BE2C (cell line): ENCODE data around the gene PITPNM1.
"Not testable (repeated sequence)": the region's sequence is repeated elsewhere in the genome, so short reads cannot be mapped to it uniquely, and the experiment has no call there.

Experiments
- DNase-seq: peaks from one replicate; pipeline ENCODE4 v3.0.0-alpha.2; 2020
- H3K27me3 ChIP-seq: fragments of 250-450 bp; sonication (Bioruptor Pico); 2 replicates; pipeline ENCODE4 v1.5.1; 2020; ENCODE audit warnings: mild to moderate bottlenecking
- H3K36me3 ChIP-seq: fragments of 250-450 bp; sonication (Bioruptor Pico); 2 replicates; pipeline ENCODE4 v1.5.1; 2020; ENCODE audit warnings: mild to moderate bottlenecking
- H3K4me1 ChIP-seq: fragments of 250-450 bp; sonication (Bioruptor Pico); 2 replicates; pipeline ENCODE4 v1.5.1; 2020
- H3K4me3 ChIP-seq: 2 replicates; pipeline ENCODE4 v1.5.1; 2011; ENCODE audit warnings: low read depth, low read length
- H3K9me3 ChIP-seq: fragments of 250-450 bp; sonication (Bioruptor Pico); 2 replicates; pipeline ENCODE4 v1.5.1; 2020
- TF ChIP-seq, protein P1 (sequence below): IDR thresholded peaks from 2 replicates; pipeline ENCODE4 v1.5.1; 2012; ENCODE audit warnings: mild to moderate bottlenecking, low read depth, low read length

Gene PITPNM1

DNA sequence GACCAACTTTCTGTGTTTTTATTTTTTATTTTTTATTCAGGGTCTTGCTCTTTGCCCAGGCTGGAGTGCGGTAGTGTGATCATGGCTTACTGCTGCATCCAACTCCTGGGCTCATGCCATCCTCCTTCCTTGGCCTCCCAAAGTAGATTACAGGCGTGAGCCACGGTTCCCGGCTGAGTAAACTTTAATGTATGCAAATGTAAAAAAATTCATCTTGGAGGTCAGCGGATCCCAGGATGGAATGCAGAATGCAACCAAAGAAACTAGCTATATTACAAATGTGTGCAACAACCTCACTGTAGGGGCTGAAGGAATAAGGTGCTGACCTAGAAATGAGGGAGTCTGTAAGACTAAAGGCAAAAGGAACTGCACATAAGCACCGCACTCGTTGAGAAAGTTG is 9.0 kb upstream of the PITPNM1 start:
- H3K9me3 ChIP-seq = no peaks in the 10 kb centered on the region
- TF ChIP-seq, protein P1, sequence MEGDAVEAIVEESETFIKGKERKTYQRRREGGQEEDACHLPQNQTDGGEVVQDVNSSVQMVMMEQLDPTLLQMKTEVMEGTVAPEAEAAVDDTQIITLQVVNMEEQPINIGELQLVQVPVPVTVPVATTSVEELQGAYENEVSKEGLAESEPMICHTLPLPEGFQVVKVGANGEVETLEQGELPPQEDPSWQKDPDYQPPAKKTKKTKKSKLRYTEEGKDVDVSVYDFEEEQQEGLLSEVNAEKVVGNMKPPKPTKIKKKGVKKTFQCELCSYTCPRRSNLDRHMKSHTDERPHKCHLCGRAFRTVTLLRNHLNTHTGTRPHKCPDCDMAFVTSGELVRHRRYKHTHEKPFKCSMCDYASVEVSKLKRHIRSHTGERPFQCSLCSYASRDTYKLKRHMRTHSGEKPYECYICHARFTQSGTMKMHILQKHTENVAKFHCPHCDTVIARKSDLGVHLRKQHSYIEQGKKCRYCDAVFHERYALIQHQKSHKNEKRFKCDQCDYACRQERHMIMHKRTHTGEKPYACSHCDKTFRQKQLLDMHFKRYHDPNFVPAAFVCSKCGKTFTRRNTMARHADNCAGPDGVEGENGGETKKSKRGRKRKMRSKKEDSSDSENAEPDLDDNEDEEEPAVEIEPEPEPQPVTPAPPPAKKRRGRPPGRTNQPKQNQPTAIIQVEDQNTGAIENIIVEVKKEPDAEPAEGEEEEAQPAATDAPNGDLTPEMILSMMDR = no peak
- H3K4me1 ChIP-seq = no peaks in the 10 kb centered on the region
- no peak overlapping the region for H3K4me3 ChIP-seq
- H3K27me3 ChIP-seq = peaks cover 38% of the 10 kb centered on the region
- no peak for DNase-seq
- no peaks in the 10 kb centered on the region for H3K36me3 ChIP-seq

DNA sequence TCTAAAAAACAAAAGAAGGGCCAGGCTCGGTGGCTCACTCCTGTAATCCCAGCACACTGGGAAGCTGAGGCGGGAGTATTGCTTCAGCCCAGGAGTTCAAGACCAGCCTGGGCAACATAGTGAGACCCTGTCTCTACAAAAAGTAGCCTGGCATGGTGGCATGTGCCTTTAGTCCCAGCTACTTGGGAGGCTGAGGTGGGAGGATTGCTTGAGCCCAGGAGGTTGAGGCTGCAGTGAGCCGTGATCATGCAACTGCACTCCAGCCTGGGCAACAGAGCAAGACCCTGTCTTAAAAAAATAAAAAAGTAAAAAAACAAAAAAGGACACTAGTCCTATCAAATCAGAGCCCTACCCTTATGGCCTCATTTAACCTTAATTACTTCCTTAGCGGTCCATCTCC is 6.4 kb upstream of the PITPNM1 start:
- H3K4me1 ChIP-seq, DNase-seq, H3K4me3 ChIP-seq, H3K9me3 ChIP-seq, H3K36me3 ChIP-seq: not testable (repeated sequence)
- H3K27me3 ChIP-seq = peaks cover 38% of the 10 kb centered on the region

DNA sequence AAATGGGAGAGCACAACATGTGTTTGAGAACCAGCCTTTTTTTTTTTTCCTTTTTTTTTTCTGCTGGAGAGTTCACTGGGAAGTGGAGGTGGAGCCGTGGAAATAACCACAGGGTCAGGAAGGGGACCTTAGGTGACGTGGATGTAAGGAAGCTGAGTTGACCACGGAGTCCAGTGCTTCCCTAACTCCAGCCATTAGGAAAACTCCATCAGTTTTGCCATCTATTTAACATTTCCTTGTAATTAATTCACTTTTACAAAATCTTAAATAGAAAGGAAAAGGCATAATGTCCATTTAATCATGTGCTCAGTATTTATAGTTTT is 4.8 kb upstream of the PITPNM1 start:
- Histone ChIP-seq H3K9me3 (no peaks in the 10 kb centered on the region), H3K4me3 (no peak overlapping the region), H3K4me1 (peaks cover 6% of the 10 kb centered on the region; the same call in 1 of the 2 replicates), H3K36me3 (no peaks in the 10 kb centered on the region), H3K27me3 (peaks cover 38% of the 10 kb centered on the region)
- no peak for DNase-seq
- TF ChIP-seq, protein P1 = no peak

DNA sequence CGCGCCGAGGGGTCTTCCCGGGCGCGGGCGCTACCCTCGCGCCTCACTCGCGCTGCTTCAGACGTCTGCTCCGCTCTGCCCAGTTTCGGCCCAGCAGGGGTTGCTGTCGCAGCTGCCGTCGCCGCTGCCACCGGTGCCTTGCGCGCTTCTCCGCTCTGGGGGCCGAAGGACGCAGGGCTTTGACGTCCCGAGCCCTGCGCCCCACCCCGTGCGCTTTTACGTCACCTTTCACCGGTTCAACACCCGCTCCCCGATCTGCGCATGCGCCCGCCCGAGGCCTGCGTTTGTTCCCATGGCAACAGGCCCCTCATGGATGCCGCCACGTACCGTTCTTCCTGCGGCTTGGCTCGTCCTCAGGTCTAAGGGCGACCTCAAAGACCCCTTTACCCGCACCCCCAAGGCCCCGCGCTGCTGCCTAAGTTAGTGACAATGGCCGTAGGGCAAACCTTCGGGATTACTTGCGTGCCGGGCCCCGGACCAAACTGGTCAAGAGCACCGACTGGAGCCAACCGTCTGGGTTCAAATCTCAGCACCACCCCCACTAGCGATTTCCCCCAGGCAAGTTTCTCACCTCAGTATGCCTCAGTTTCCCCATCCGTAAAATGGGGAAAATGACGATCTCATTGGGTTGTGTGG is 3.4 kb upstream of the PITPNM1 start:
- H3K9me3 ChIP-seq = no peaks in the 10 kb centered on the region
- H3K4me3 ChIP-seq = peak overlapping the region; percentile 81
- H3K4me1 ChIP-seq = peaks cover 6% of the 10 kb centered on the region; the same call in 1 of the 2 replicates
- H3K36me3 ChIP-seq = no peaks in the 10 kb centered on the region
- peak; percentile 99 for DNase-seq
- peaks cover 29% of the 10 kb centered on the region for H3K27me3 ChIP-seq
- TF ChIP-seq, protein P1 = no peak

DNA sequence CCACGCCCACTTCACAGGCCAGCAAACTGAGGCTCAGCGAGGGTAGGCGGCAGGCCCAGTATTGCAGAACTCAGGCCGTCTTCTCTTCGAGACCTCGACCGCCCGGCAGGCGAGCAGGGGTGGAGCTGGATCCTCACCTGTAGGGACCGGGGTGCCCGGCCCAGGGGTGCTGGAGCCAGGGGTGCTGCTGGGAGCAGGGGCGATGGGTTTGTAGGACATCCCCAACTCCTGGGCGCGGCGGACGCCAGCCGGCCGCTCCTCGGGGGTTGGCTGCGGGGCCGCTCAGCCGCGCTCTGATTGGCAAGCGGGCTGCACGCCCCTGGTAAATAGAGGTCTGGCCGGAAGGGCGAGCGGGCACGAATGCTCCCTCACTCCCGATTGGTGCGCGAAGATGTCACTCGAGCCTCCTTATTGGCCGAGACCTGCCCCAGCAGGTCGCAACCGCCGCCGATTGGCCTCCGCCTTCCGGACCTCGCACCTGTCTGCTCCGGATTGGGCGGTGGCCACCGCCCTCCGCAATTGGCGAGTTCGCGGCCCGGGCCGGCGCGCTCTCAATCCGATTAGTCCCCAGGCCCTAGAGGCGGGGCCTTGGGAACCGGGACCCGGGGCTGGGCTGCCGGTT is 2.8 kb upstream of the PITPNM1 start, which contains the start of gene CDK2AP2:
TSS of gene CDK2AP2 (minus strand) at position 299 of the 622 bp plus-strand sequence. CDS start at position 219, 80 bp downstream.
- H3K27me3 ChIP-seq = peaks cover 26% of the 10 kb centered on the region
- TF ChIP-seq, protein P1 = no peak
- DNase-seq = peak; percentile 100
- H3K4me3 ChIP-seq = peak within 1 kb of the TSS; percentile 81
- H3K4me1 ChIP-seq = peaks cover 6% of the 10 kb centered on the region; the same call in 1 of the 2 replicates
- no peaks in the 10 kb centered on the region for H3K36me3 ChIP-seq
- no peaks in the 10 kb centered on the region for H3K9me3 ChIP-seq

DNA sequence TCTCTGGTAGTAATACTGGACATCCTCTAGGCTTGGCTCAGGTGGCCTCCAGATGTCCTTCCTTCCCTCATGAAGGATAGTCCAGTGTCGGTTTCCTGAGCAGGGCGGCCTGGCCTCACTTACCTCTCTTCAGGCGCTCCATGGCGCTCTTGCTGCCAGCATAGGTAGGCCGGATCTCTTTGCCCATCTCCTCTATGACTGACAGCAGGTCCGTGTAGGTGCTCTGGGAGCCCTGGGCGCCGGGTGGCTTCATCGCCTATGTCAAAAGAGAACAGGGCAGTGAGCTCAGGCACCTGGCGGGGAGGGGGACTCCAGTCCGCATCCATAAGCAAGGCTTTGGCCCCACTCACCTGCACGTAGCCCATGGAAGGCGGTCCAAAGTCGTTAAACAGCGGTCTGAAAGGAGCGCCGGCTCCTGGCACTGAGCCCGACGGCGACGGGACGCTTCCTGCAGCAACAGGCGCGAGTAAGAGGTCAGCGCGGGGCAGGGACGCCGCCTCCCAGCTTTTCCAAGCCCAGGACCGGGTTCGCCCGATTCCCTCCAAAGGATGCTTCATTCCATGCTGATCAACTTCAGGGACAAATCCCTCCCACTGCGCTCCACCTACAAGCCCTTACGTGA is 2.2 kb upstream of the PITPNM1 start:
- Histone ChIP-seq H3K36me3 (no peaks in the 10 kb centered on the region), H3K27me3 (peaks cover 22% of the 10 kb centered on the region), H3K4me1 (peaks cover 6% of the 10 kb centered on the region; the same call in 1 of the 2 replicates), H3K9me3 (no peaks in the 10 kb centered on the region), H3K4me3 (peak overlapping the region; percentile 81)
- DNase-seq = no peak
- TF ChIP-seq, protein P1 = no peak
